Measurements from ENCODE around the gene B3GALNT2.

GRCh38 chr1:235545292-235545930 lies 41.2 kb upstream of the B3GALNT2 start:
- TF ChIP-seq CTCF (IDR thresholded peaks at IDR 0.05) (no peak), POLR2A (IDR thresholded peaks at IDR 0.05) (no peak)
